GM12872 (cell line): ENCODE measurements around the gene SPAST.

ENCODE experiments used
- CTCF ChIP-seq: IDR thresholded peaks from 3 replicates; pipeline ENCODE4 v1.5.1; 2011; ENCODE audit warnings: low read depth, mild to moderate bottlenecking, low read length, moderate library complexity; ENCODE audit not compliant: insufficient read depth

SPAST gene

GRCh38 chr2:32063310-32064020, at the start of gene SPAST:
Gene SPAST, plus strand, starts transcription at chr2:32063556. Its CDS starts 276 bp downstream, at chr2:32063832.
- TF ChIP-seq CTCF, result peak; percentile 34; the same call in 2 of the 3 replicates

DNA sequence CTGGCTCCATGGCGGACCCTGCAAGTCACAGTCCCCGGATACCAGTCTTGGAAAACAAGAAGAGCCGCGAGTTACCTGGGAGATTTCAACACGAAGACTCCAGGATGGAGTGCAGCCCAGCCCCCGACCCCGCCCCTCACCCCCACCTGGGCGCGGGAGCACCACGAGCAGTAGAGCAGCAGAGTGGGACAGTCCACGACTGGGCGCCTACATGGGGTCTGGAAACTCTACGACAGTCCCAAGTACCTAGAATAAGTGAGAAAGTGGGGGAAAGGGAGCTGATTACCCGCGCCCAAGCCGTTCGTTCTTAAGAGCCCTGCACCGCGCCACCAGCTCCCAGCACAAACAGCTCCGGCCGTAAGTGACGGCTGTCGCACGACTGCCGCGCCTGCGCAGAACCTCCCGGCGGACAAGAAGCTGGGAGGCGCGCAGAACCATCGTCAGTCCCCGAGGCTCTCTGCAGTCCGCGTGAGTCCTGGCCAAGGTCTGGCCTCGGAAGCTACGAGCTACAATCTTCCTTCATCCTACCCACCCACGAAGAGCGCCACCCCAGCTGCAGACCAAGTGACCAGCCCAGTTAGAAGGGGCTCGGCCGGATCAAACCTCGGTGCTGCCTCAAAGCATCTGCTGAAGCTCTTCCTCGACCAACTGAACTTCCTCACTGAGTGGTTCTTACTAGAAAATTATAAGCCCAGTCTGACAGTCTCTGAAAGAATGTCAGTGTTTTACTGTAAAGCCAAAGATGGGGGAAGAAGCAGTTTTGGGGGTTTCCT, 23.7 kb upstream of the SPAST start, which contains the start of gene DPY30:
Gene DPY30, minus strand, starts transcription at position 359 of the 773 bp plus-strand sequence. Its CDS starts 349 bp downstream, at position 10.
- TF ChIP-seq CTCF, result no peak

- no peak for TF ChIP-seq CTCF
Observed at GRCh38 chr2:32043561-32043960, 19.8 kb upstream of the SPAST start.

GRCh38 chr2:32051836-32052439, 11.4 kb upstream of the SPAST start:
- TF ChIP-seq CTCF, result no peak

GRCh38 chr2:32058130-32058529, 5.2 kb upstream of the SPAST start:
- no peak for TF ChIP-seq CTCF

DNA sequence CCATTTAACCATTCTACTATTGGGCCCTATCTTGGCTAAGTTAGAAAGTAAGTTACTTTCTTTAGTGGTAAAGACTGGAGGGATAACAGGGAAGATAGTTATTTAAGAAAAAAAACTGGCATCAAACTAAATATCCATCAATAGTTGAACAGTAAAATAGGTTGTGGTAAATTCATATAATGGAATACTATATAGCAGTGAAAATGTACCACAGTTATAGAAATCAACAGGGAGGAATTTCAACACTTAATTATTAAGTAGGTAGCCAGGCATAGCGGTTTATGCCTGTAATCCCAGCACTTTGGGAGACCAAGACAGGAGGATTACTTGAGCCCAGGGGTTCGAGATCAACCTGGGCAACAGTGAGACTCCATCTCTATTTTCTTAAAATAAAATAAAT, 3.1 kb upstream of the SPAST start:
- TF ChIP-seq CTCF, result no peak

DNA sequence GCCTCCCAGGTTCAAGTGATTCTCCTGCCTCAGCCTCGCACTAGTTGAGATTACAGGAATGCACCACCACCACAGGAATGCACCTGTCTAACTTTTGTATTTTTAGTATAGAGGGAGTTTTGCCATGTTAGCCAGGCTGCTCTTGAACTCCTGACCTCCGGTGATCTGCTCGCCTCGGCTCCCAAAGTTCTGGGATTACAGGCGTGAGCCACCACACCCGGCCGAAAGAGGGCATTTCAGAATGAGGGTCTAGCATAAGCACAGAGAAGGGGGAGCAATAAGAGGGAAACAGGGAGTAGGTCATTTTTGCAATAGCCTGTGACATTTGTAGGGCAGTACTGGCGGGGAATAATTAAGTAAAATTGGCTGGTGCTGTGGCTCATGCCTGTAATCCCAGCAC, 1.9 kb upstream of the SPAST start:
- no peak for TF ChIP-seq CTCF
